Erythroblast (primary cell): Measurements from ENCODE around the gene TSPAN2.

Source experiments
- GATA1 ChIP-seq: IDR thresholded peaks from 2 replicates; pipeline ENCODE4 v1.6.1; 2011; ENCODE audit warnings: low read depth, mild to moderate bottlenecking, control low read depth, low read length, moderate library complexity
- POLR2A ChIP-seq: IDR thresholded peaks from 2 replicates; pipeline ENCODE4 v1.6.1; 2011; ENCODE audit warnings: mild to moderate bottlenecking, low read length

GRCh38 chr1:115112496-115113375 lies 23.4 kb upstream of the TSPAN2 start:
- TF ChIP-seq POLR2A (no peak), GATA1 (no peak)
